Diencephalon (tissue), 1 donor: Measurements from ENCODE around the gene M6PR. TPM values are rescaled to one million over a fixed set of nuclear protein-coding genes. Genes with fewer than 3 reads are reported as not detected.

Experiments used
- total RNA-seq: library from RNA; depleted of rRNA; stranded (reverse); fragments of >200 nt; gene quantifications from one replicate; pipeline ENCODE4 v1.2.3, GENCODE V29; 2014

Gene M6PR
- total RNA-seq: 75.7 TPM

DNA sequence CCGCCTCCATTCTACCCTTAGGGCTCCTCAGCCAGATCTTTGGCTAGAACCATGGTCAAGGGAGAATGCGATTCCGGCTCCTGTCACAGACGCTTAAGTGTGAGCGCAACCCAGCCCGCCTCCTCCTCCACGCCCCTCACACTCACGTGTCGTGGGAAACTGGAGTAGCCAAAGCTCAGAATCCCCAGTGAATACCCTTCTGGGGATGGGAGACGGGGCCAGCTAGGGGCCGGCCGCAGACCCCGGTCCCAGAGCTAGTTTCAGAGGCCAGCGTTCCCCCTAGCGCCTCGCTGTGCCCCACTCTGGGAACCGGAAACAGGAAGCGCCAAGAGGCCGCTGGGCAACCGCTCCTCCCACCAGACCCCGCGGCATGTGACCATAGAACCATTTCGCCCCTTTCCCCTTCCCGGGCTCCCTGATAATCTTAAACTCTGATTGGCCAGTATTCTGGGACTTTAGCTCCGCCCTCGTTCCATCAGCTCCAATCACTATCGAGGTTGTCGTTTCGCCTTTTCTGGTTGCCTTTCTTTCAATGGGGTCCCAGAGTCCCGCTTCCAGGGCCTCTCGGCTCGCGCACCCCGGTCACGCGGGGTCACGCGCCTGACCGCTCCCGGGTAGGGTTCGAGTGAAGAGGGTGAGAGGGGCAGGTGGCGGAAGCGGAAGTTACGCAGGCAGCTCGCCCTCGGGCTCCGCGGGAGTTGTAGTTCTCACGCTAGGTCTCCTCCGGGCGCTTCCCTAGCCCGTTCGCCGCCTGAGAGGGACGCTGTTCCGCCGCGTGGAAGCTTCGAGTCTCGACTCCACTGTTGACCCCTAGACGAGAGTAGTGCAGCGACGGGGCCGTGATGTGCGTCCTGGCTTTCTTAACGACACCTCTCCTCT, at the start of gene M6PR:
M6PR (minus strand) TSS at position 304 of the 879 bp plus-strand sequence. CDS start 3,241 bp downstream, outside the sequence.

DNA sequence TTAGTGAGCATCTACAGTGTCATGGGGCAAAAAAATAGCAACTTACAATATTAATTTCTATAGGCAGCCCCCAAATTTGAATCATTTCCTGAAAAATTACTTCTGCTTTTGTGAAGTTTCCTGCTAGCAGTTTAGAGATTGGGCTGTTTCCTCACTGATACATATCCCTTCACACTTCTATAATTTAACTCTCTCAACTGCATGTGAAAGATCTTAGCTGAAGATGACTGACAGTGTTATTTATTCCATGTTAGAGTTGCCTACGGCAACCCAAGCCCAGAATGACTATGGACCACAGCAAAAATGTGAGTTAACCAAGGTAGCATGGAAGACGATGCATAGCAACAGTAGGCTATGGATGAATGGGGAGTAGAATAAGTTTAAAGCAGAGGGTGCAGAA, 40.0 kb upstream of the M6PR start, which contains the start of gene KLRG1:
KLRG1 (plus strand) TSS at position 134 of the 400 bp plus-strand sequence; CDS start at position 224, 90 bp downstream.

DNA sequence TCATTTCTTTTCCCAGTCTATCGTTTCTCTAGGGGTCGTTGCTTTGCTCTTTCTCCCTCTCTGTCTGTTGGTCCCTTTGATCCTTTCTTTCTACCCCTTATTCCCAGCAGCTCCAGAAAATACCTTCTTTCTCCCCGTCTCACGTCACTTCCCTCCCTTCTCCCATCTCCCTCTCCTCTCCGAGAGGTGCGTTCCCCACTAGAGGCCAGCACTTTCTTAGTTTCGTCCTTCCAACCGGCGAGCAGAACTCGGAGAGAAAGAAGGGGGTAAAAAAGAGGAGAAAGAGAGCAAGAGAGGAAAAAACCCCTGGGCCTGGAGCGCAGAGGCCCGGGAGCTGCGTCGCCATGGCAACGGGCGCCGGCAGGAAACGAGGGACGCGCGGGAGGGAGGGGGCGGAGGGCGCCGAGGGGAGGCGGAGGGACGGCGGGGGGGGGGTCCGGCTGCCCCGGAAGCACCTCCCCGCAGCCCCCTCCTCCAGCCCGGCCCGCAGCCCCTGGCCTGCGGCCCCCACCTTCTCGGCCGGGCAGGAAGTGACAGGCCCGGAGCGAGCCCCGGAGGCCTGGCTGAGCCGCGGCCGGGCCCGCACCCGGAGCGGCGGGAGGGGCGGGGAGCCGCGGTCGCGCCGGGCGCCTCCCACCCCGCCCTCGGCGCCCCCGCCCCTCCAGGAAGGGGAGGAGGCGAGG, 35.3 kb downstream of the M6PR start, which contains the start of gene PHC1:
PHC1 (plus strand) TSS at position 477 of the 683 bp plus-strand sequence. CDS start 3,169 bp downstream, outside the sequence.

Other genes with a start within 250 kb of the M6PR start
- 2.3 TPM for gene A2ML1, start 127.0 kb downstream of the M6PR start, total RNA-seq
- 32.1 TPM for gene PHC1, start 35.1 kb downstream of the M6PR start, total RNA-seq
- gene KLRG1, start 39.9 kb upstream of the M6PR start, total RNA-seq: 9.0 TPM
- 87.9 TPM for gene A2M, start 166.3 kb upstream of the M6PR start, total RNA-seq